GM18511 (cell line): Measurements from ENCODE around the gene PEG3.

Experiments
- ATAC-seq: cut with Tn5 transposase; IDR thresholded peaks from one replicate; pipeline ENCODE4 v1.9.1; 2021; ENCODE audit warnings: mild to moderate bottlenecking, moderate library complexity; ENCODE audit not compliant: unreplicated experiment

PEG3 gene

DNA sequence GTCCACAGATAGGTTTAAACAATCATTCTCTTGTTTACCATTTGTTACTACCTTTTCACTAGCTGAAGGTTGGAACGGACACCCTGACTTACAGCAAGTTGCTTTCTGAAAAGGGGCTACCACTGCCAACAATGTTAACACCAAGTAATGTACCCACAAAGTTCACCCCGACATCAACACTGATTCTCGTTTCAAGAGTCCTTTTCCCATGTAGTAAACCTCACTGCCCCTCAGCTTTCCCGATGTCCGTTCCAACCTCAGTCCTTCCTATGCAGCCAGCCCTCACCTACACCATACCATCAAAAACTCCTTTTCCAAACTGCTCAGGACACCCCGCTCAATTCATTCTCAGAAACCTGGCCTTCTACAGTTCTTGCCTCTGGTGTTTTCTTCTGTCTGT is 29.0 kb downstream of the PEG3 start:
- ATAC-seq, result no peak

DNA sequence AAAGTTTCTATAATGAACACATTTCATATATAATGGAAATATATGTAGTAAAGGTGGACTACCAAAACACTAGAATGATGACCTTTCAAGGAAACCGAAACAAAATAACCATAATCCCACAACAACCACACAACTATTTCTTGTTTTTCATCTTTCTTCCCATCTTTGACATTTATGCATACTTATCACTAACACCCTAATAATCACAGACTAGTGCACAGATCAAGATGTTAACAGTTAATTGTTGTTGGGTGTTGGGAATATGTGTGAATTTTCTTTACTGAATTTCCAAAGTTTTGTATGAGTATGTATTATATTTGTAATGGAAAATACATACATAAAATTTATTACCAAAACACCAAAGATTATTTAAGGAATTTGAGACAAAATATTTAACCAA is 30.3 kb downstream of the PEG3 start:
- no peak for ATAC-seq

DNA sequence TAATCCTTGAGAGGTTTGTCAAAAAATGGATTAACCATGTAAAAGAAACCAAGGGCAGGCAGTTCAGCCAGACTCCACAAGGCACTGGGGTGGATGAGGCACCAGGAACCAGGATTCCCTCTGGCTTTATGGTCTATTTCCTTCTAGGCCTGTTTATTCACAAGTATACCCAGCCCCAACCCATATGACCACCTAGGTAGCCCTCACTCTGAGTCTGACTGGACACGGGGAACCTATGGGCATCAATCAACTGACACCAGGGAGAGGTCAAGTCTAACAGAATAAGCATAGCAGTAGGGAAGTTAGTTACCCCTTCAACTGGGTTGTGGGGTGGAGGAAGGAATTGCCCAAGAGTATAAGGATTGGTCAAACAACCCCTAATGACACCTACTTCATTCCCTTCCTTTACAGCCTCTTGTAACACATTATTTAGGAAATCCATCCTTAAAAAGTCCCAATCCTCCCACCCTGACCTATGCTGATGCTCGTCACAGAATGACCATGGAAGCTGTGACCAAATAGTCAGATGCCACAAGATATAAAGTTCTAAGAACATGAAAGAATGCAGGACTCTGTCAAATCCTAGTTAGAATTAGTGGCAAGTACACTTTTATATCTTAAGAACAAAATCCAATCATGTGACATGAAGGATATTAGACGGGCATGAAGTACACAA is 31.7 kb downstream of the PEG3 start:
- no peak for ATAC-seq

DNA sequence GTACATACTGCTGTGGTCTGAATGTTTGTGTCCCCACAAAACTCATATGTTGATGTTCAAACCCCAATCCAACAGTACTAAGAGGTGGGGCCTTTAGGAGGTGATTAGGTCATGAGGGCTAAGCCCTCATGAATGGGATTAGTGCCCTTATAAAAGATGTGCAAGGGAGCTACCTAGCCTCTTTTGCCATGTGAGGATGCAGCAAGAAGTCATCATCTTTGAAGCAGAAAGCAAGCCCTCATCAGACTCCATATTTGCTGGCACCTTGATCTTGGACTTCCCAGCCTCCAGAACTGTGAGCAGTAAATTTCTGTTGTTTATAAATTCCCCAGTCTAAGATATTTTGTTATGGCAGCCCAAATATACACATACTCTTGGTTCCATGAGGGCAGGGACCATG is 33.9 kb downstream of the PEG3 start:
- no peak for ATAC-seq
